K562 (cell line): ENCODE results near the gene WNT11. TPM values are rescaled to one million over a fixed set of nuclear protein-coding genes. Genes with fewer than 3 reads are reported as not detected.
A peak's percentile ranks its signal among the peaks of the same experiment; 100 is the strongest.

Experiments used
- ATAC-seq: fragments of 200-7000 bp; cut with Tn5 transposase; 3 replicates; pipeline ENCODE4 v1.9.1; 2020; ENCODE audit warnings: moderate library complexity
- BruUV-seq: library from RNA; stranded (reverse); fragments of 400-500 nt; replicated peaks from 2 replicates; lab custom pipeline; 2021; lab: Mats Ljungman, UMichigan
- CTCF ChIA-PET: fragments of 300-600 bp; formaldehyde crosslinking; extraction: SDS; loops from one replicate; lab custom pipeline; 2021; ENCODE audit warnings: low intra/inter-chr PET ratio; lab: Yijun Ruan, JAX
- POLR2A ChIA-PET: fragments of 300-600, 350-650 bp; sonication (Branson Sonifier 250); formaldehyde crosslinking; extraction: SDS; loops from one replicate; lab custom pipeline; 2021; ENCODE audit warnings: antibody characterized with exemption, inconsistent platforms; lab: Yijun Ruan, JAX
- DNase-seq, 4 experiments: peaks; one replicate each; pipeline versions ENCODE4 v3.0.0 to v3.0.0-alpha.2; 2011 to 2018; ENCODE audit warnings: low spot score in 3 of 4, mixed read lengths in 3 of 4; ENCODE audit errors: extremely low read depth in 1 of 4
- FAIRE-seq: peaks from 2 replicates; lab custom pipeline; 2011; peaks lifted over from hg19 to GRCh38; lab: Jason Lieb, UNC
- H2AFZ ChIP-seq: 2 replicates; pipeline ENCODE4 v1.6.0; 2011; ENCODE audit warnings: low read depth, low read length, control low read depth, inconsistent platforms
- H3K27ac ChIP-seq: fragments of 200-600 bp; 3 replicates; pipeline ENCODE4 v1.8.0; 2011; ENCODE audit warnings: low read depth, mild to moderate bottlenecking, control low read depth, inconsistent platforms, low read length, moderate library complexity, mixed read lengths; ENCODE audit errors: extremely low read depth
- H3K27me3 ChIP-seq, 2 experiments: fragments of 300-600 bp in 1 of 2; 2 replicates in 1 of 2; 3 replicates in 1 of 2; pipeline versions ENCODE4 v1.6.0 to v1.8.0; 2011; ENCODE audit warnings: inconsistent platforms in 2 of 2, low read length in 2 of 2, mild to moderate bottlenecking in 1 of 2, mixed read lengths in 1 of 2, moderate library complexity in 1 of 2; ENCODE audit not compliant: control insufficient read depth in 2 of 2, insufficient read depth in 2 of 2
- H3K36me3 ChIP-seq: fragments of 300-600 bp; 3 replicates; pipeline ENCODE4 v1.8.0; 2011; ENCODE audit warnings: mild to moderate bottlenecking, low read length, inconsistent platforms; ENCODE audit not compliant: control insufficient read depth, insufficient read depth
- H3K4me1 ChIP-seq, 2 experiments: fragments of 200-600 bp in 1 of 2; replicated peaks in 1 of 2; 2 replicates in 1 of 2; 3 replicates in 1 of 2; pipeline versions ENCODE4 v1.5.1 to v1.8.0; 2011; ENCODE audit warnings: inconsistent platforms in 2 of 2, low read length in 2 of 2, mild to moderate bottlenecking in 1 of 2, mixed read lengths in 1 of 2, moderate library complexity in 1 of 2; ENCODE audit not compliant: control insufficient read depth in 2 of 2, insufficient read depth in 2 of 2
- H3K4me2 ChIP-seq: 2 replicates; pipeline ENCODE4 v1.6.1; 2011; ENCODE audit warnings: low read length, control low read depth, inconsistent platforms, mixed read lengths; ENCODE audit not compliant: insufficient read depth
- H3K4me3 ChIP-seq: fragments of 200-600 bp; sonication (generic), shearing (Covaris generic); 2 replicates; pipeline ENCODE4 v1.5.1; 2016; ENCODE audit warnings: control low read depth, inconsistent platforms
- H3K79me2 ChIP-seq: fragments of 200-600 bp; 3 replicates; pipeline ENCODE4 v1.8.0; 2011; ENCODE audit warnings: low read length, inconsistent platforms; ENCODE audit not compliant: control insufficient read depth, insufficient read depth
- H3K9ac ChIP-seq, 2 experiments: 2 replicates each; pipeline versions ENCODE4 v1.6.0 to v1.6.1; 2011; ENCODE audit warnings: low read depth in 2 of 2, low read length in 2 of 2, control low read depth in 1 of 2, inconsistent platforms in 1 of 2, mild to moderate bottlenecking in 1 of 2, mixed read lengths in 1 of 2; ENCODE audit not compliant: insufficient read depth in 1 of 2
- H3K9me1 ChIP-seq: one replicate; pipeline ENCODE4 v1.6.0; 2011; ENCODE audit warnings: inconsistent platforms, mild to moderate bottlenecking, low read length, moderate library complexity; ENCODE audit not compliant: control insufficient read depth, insufficient read depth
- H3K9me3 ChIP-seq: replicated peaks from 2 replicates; pipeline ENCODE4 v1.5.1; 2011; ENCODE audit warnings: low read depth, low read length, inconsistent platforms; ENCODE audit not compliant: control insufficient read depth, insufficient read depth
- H4K20me1 ChIP-seq: replicated peaks from 2 replicates; pipeline ENCODE4 v1.6.1; 2011; ENCODE audit warnings: low read length, inconsistent platforms, mixed read lengths; ENCODE audit not compliant: control insufficient read depth, insufficient read depth
- AFF1 ChIP-seq, 2 experiments: fragments of 450-650 bp; IDR thresholded peaks; 2 replicates each; pipeline ENCODE4 v1.6.1; 2018; ENCODE audit warnings: mild to moderate bottlenecking in 2 of 2, low read depth in 1 of 2; ENCODE audit not compliant: partially characterized antibody in 2 of 2
- FOXA1 ChIP-seq: fragments of 450-650 bp; IDR thresholded peaks from 2 replicates; pipeline ENCODE4 v1.6.1; 2016; ENCODE audit warnings: mild to moderate bottlenecking, borderline replicate concordance
- GATAD2A ChIP-seq: fragments of 450-650 bp; IDR thresholded peaks from 2 replicates; pipeline ENCODE4 v1.6.1; 2017
- JUND ChIP-seq, 2 experiments: IDR thresholded peaks; 2 replicates in 1 of 2; 3 replicates in 1 of 2; pipeline ENCODE4 v1.6.1; 2011; ENCODE audit warnings: borderline replicate concordance in 2 of 2, low read depth in 2 of 2, low read length in 2 of 2, improper control_type of control experiment in 1 of 2, missing biosample characterization in 1 of 2, missing genetic modification characterization in 1 of 2, missing genetic modification reagents in 1 of 2
- MCM7 ChIP-seq, 2 experiments: fragments of 450-650 bp; IDR thresholded peaks; 2 replicates each; pipeline ENCODE4 v1.6.1; 2016 to 2018
- MTA2 ChIP-seq: fragments of 450-650 bp; IDR thresholded peaks from 2 replicates; pipeline ENCODE4 v1.6.1; 2016; ENCODE audit warnings: low read depth
- SP1 ChIP-seq: sonication (generic); formaldehyde crosslinking; IDR thresholded peaks from 2 replicates; pipeline ENCODE4 v1.8.1; 2022; ENCODE audit warnings: mild to moderate bottlenecking, missing genetic modification reagents
- ZNF717 ChIP-seq: fragments of 250-450 bp; sonication (Bioruptor Pico); IDR thresholded peaks from 2 replicates; pipeline ENCODE4 v1.5.0; 2021
- WGBS: fragments of 100-300 bp; shearing (Covaris generic); methylation state at CpG from one replicate; pipeline ENCODE4 v1.1.6; 2016; ENCODE audit warnings: low coverage, mixed read lengths; ENCODE audit not compliant: insufficient coverage; ENCODE audit errors: missing lambda C conversion rate; 5-methylcytosine and 5-hydroxymethylcytosine counted together
- in situ Hi-C: fragments of 300-500 bp; cut with MboI; formaldehyde crosslinking; loops from 4 replicates; pipeline ENCODE4 v1.15.0; 2018; ENCODE audit warnings: inconsistent platforms, mixed read lengths
- intact Hi-C: fragments of 100-400 bp; cut with micrococcal nuclease; formaldehyde crosslinking; loops from 2 replicates; pipeline ENCODE4 v1.14.2; 2022
- polyA plus RNA-seq, 8 experiments: library from polyadenylated mRNA; depleted of rRNA in 4 of 8; stranded (reverse) in 5 of 8; unstranded in 3 of 8; fragments of >200 nt; fragmentation: Nextera tagmentation in 2 of 8; fragmentation: Illumina TruSeq in 1 of 8; extraction: Ambion mirVana in 2 of 8; extraction: Trizol in 1 of 8; gene quantifications; 2 replicates each; pipeline versions ENCODE4 v1.2.1 to v1.2.3, GENCODE V29; 2011 to 2014; ENCODE audit warnings: inconsistent platforms in 1 of 8, missing spikeins in 1 of 8
- total RNA-seq, 7 experiments: library from RNA; depleted of rRNA in 6 of 7; stranded (reverse); fragments of >200 nt in 6 of 7; fragmentation: Illumina TruSeq in 2 of 7; extraction: Trizol in 2 of 7; gene quantifications; 2 replicates each; pipeline versions ENCODE4 v1.2.1 to v1.2.3, GENCODE V29; 2011 to 2021; ENCODE audit warnings: low replicate concordance in 1 of 7

Gene WNT11
- total and polyA plus RNA-seq, 9 of the 15 experiments (the other 6 are each of a cell fraction or from before 2014, with no cell fraction given), result 0.03 to 0.20 (median 0.09) TPM; not detected in 4

- FAIRE-seq, result no peak
- no peaks in the 10 kb centered on the region for H3K79me2 ChIP-seq
- WGBS, result 60% methylated on average over 14 of the region's 14 CpGs
- in situ Hi-C loops, result no loop called here
- no TSS peak for BruUV-seq
- H3K27ac ChIP-seq, result no peak overlapping the region
- peaks cover 3% of the 10 kb centered on the region; the same call in 1 of the 2 replicates for H4K20me1 ChIP-seq
- DNase-seq, result no peak
- H3K4me2 ChIP-seq, result no peak overlapping the region
- intact Hi-C loops, result loop anchor here (10.0 kb wide), 1 partner anchor 435 kb away; no protein-coding TSS in a partner anchor
- peaks cover 4 to 40% of the 10 kb centered on the region in 2 experiments; a peak in 4 of 5 replicates for H3K27me3 ChIP-seq
- H2AFZ ChIP-seq, result no peak overlapping the region
- ChIA-PET CTCF (no interaction called here), POLR2A (interaction anchor here (0.5 kb wide), 1 partner anchor 503 kb away, joined by 3 read pairs; no protein-coding TSS in a partner anchor)
- H3K9ac ChIP-seq, result peak overlapping the region in 1 of 2 experiments; percentile 68; a peak in 1 of 4 replicates
- ATAC-seq, result no peak
- H3K9me3 ChIP-seq, result no peaks in the 10 kb centered on the region
- H3K9me1 ChIP-seq, result no peaks in the 10 kb centered on the region
- no peaks in the 10 kb centered on the region for H3K36me3 ChIP-seq
- H3K4me1 ChIP-seq, result peaks cover 17 to 45% of the 10 kb centered on the region in 2 experiments; a peak in 4 of 5 replicates
- TF ChIP-seq AFF1 (IDR thresholded peaks at IDR 0.05; ENCODE audit: low read depth in 1 of 2, partially characterized antibody in 2 of 2), result no peak
- no peak for TF ChIP-seq MCM7 (IDR thresholded peaks at IDR 0.05)
- no peak for TF ChIP-seq MTA2
- no peak for TF ChIP-seq FOXA1
- TF ChIP-seq JUND (IDR thresholded peaks at IDR 0.05; ENCODE audit: borderline replicate concordance, low read depth, low read length), result no peak
- TF ChIP-seq JUND (tag; IDR thresholded peaks at IDR 0.05; ENCODE audit: borderline replicate concordance, low read depth, low read length), result no peak
- TF ChIP-seq GATAD2A, result no peak
- TF ChIP-seq SP1 (CRISPR knock-in tag), result no peak
- no peak for TF ChIP-seq ZNF717 (CRISPR knock-in tag)
- H3K4me3 ChIP-seq, result no peak overlapping the region
Measured at GRCh38 chr11:76159983-76160661, 46.2 kb downstream of the WNT11 start.
